ENCODE data around the gene SLFN11.

GRCh38 chr17:35350493-35350892 is 22.9 kb downstream of the SLFN11 start:
- TF ChIP-seq CTCF (IDR thresholded peaks at IDR 0.05), result no peak
- TF ChIP-seq POLR2A (IDR thresholded peaks at IDR 0.05), result no peak

Data from Peyer's patch (tissue), 4 donors.